SK-N-SH (cell line): Measurements from ENCODE around the gene JMJD7. TPM values are rescaled to one million over a fixed set of nuclear protein-coding genes. Genes with fewer than 3 reads are reported as not detected.

ENCODE experiments used
- CTCF ChIA-PET: fragments of 300-600, 350-600 bp; formaldehyde crosslinking; extraction: SDS; loops from one replicate; lab custom pipeline; 2021; lab: Yijun Ruan, JAX
- POLR2A ChIA-PET: fragments of 350-600 bp; sonication (Branson Sonifier 250); formaldehyde crosslinking; extraction: SDS; loops from one replicate; lab custom pipeline; 2020; ENCODE audit warnings: antibody characterized with exemption, inconsistent platforms; lab: Yijun Ruan, JAX
- DNase-seq: peaks from one replicate; pipeline ENCODE4 v3.0.0; 2012
- H2AFZ ChIP-seq: fragments of 200-600 bp; sonication (generic); 2 replicates; pipeline ENCODE4 v1.8.1; 2016; ENCODE audit warnings: antibody characterized with exemption, mild to moderate bottlenecking, low read depth
- H3F3A ChIP-seq: fragments of 200-600 bp; sonication (generic); replicated peaks from 2 replicates; pipeline ENCODE3; 2016; ENCODE audit warnings: antibody characterized with exemption, mild to moderate bottlenecking; ENCODE audit not compliant: insufficient read depth
- H3K27ac ChIP-seq, 2 experiments: fragments of 200-500 bp in 1 of 2; fragments of 200-600 bp in 1 of 2; sonication (Bioruptor generic) in 1 of 2; sonication (generic), shearing (Covaris generic) in 1 of 2; 2 replicates each; pipeline versions ENCODE4 v1.5.1 to v1.6.1; 2014 to 2016; ENCODE audit warnings: low read depth in 2 of 2, inconsistent platforms in 1 of 2, low read length in 1 of 2, mild to moderate bottlenecking in 1 of 2, mixed read lengths in 1 of 2
- H3K27me3 ChIP-seq: fragments of 200-600 bp; sonication (generic), shearing (Covaris generic); 2 replicates; pipeline ENCODE4 v1.6.1; 2016; ENCODE audit warnings: mixed run types; ENCODE audit not compliant: insufficient read depth
- H3K36me3 ChIP-seq, 2 experiments: fragments of 200-500 bp in 1 of 2; fragments of 200-600 bp in 1 of 2; sonication (Bioruptor generic) in 1 of 2; sonication (generic) in 1 of 2; replicated peaks in 1 of 2; 2 replicates each; pipeline versions ENCODE3 to v1.5.1; 2014 to 2016; ENCODE audit warnings: low read length in 1 of 2, mild to moderate bottlenecking in 1 of 2; ENCODE audit not compliant: insufficient read depth in 2 of 2, control insufficient read depth in 1 of 2
- H3K4me1 ChIP-seq, 2 experiments: fragments of 200-500 bp in 1 of 2; fragments of 200-600 bp in 1 of 2; sonication (Bioruptor generic) in 1 of 2; sonication (generic), shearing (Covaris generic) in 1 of 2; 2 replicates each; pipeline versions ENCODE4 v1.5.1 to v1.6.1; 2014 to 2016; ENCODE audit warnings: low read depth in 1 of 2, low read length in 1 of 2, mixed run types in 1 of 2; ENCODE audit not compliant: insufficient read depth in 2 of 2, control insufficient read depth in 1 of 2
- H3K4me2 ChIP-seq: fragments of 200-600 bp; sonication (generic), shearing (Covaris generic); 2 replicates; pipeline ENCODE4 v1.6.1; 2017; ENCODE audit warnings: mixed run types
- H3K4me3 ChIP-seq, 2 experiments: fragments of 200-500 bp in 1 of 2; fragments of 200-600 bp in 1 of 2; sonication (Bioruptor generic) in 1 of 2; sonication (generic), shearing (Covaris generic) in 1 of 2; 2 replicates each; pipeline versions ENCODE4 v1.5.1 to v1.8.1; 2014 to 2016; ENCODE audit warnings: low read depth in 2 of 2, inconsistent platforms in 1 of 2, low read length in 1 of 2, mild to moderate bottlenecking in 1 of 2, mixed read lengths in 1 of 2, moderate library complexity in 1 of 2
- H3K79me2 ChIP-seq: fragments of 200-600 bp; sonication (generic); 2 replicates; pipeline ENCODE4 v1.8.1; 2017; ENCODE audit warnings: mild to moderate bottlenecking; ENCODE audit not compliant: insufficient read depth
- H3K9ac ChIP-seq: fragments of 200-600 bp; sonication (generic); 2 replicates; pipeline ENCODE4 v1.6.1; 2017; ENCODE audit warnings: mixed run types
- H3K9me2 ChIP-seq: fragments of 200-600 bp; sonication (generic); 2 replicates; pipeline ENCODE4 v1.6.1; 2017; ENCODE audit warnings: mixed run types
- H3K9me3 ChIP-seq: fragments of 200-600 bp; sonication (generic); 2 replicates; pipeline ENCODE4 v1.6.1; 2017; ENCODE audit warnings: mixed run types, mild to moderate bottlenecking, moderate library complexity
- H4K20me1 ChIP-seq: fragments of 200-600 bp; sonication (generic); 2 replicates; pipeline ENCODE4 v1.6.1; 2017; ENCODE audit warnings: mild to moderate bottlenecking, mixed run types; ENCODE audit not compliant: insufficient read depth
- EP300 ChIP-seq, 2 experiments: IDR thresholded peaks; 2 replicates each; pipeline versions ENCODE4 v1.4.0 to v1.6.1; 2012; ENCODE audit warnings: borderline replicate concordance in 1 of 2, low read depth in 1 of 2, low read length in 1 of 2
- EZH2phosphoT487 ChIP-seq: fragments of 200-600 bp; sonication (generic); IDR thresholded peaks from 2 replicates; pipeline ENCODE4 v1.6.1; 2017; ENCODE audit warnings: low read depth, mixed run types, mild to moderate bottlenecking, antibody characterized with exemption, moderate library complexity, borderline replicate concordance
- FOSL2 ChIP-seq: IDR thresholded peaks from 2 replicates; pipeline ENCODE4 v1.4.0; 2012; ENCODE audit warnings: low read depth, mild to moderate bottlenecking, moderate library complexity, borderline replicate concordance
- FOXM1 ChIP-seq: IDR thresholded peaks from 2 replicates; pipeline ENCODE4 v1.4.0; 2012; ENCODE audit warnings: low read depth, mild to moderate bottlenecking
- GATA2 ChIP-seq: sonication (generic); formaldehyde crosslinking; IDR thresholded peaks from 2 replicates; pipeline ENCODE4 v1.5.0; 2020; ENCODE audit warnings: mild to moderate bottlenecking, missing genetic modification reagents
- JUND ChIP-seq: IDR thresholded peaks from 2 replicates; pipeline ENCODE4 v1.4.0; 2012
- MEF2A ChIP-seq: IDR thresholded peaks from 2 replicates; pipeline ENCODE4 v1.4.0; 2012; ENCODE audit warnings: low read depth, borderline replicate concordance
- MXI1 ChIP-seq: IDR thresholded peaks from 2 replicates; pipeline ENCODE4 v1.6.1; 2012; ENCODE audit warnings: mild to moderate bottlenecking, low read depth, low read length, improper control_type of control experiment
- NFIC ChIP-seq: IDR thresholded peaks from 2 replicates; pipeline ENCODE4 v1.4.0; 2012; ENCODE audit warnings: borderline replicate concordance
- RFX5 ChIP-seq: IDR thresholded peaks from 2 replicates; pipeline ENCODE4 v1.6.1; 2012; ENCODE audit warnings: mild to moderate bottlenecking, improper control_type of control experiment, low read length
- RXRA ChIP-seq: IDR thresholded peaks from 2 replicates; pipeline ENCODE4 v1.4.0; 2012; ENCODE audit warnings: low read depth, mild to moderate bottlenecking, borderline replicate concordance
- SIN3A ChIP-seq: IDR thresholded peaks from 2 replicates; pipeline ENCODE4 v1.6.1; 2012; ENCODE audit warnings: low read depth, mild to moderate bottlenecking, low read length, moderate library complexity, borderline replicate concordance
- SMC3 ChIP-seq: IDR thresholded peaks from 2 replicates; pipeline ENCODE4 v1.6.1; 2012; ENCODE audit warnings: low read depth, low read length, improper control_type of control experiment
- TCF12 ChIP-seq: IDR thresholded peaks from 2 replicates; pipeline ENCODE4 v1.4.0; 2012
- TEAD4 ChIP-seq: IDR thresholded peaks from 2 replicates; pipeline ENCODE4 v1.4.0; 2012; ENCODE audit warnings: mild to moderate bottlenecking, borderline replicate concordance; ENCODE audit not compliant: insufficient read depth
- WGBS: methylation state at CpG from one replicate; pipeline ENCODE4 v1.1.6; 2017; ENCODE audit warnings: low lambda C conversion rate; 5-methylcytosine and 5-hydroxymethylcytosine counted together
- polyA plus RNA-seq, 3 experiments: library from polyadenylated mRNA; depleted of rRNA; stranded (reverse); fragments of >200 nt; gene quantifications; 2 replicates each; pipeline ENCODE4 v1.2.3, GENCODE V29; 2012
- TF ChIP-seq, protein P1 (sequence below): fragments of 200-600 bp; sonication (generic); IDR thresholded peaks from 2 replicates; pipeline ENCODE4 v1.6.1; 2017; ENCODE audit warnings: antibody characterized with exemption, mild to moderate bottlenecking, moderate library complexity
- TF ChIP-seq, protein P2 (sequence below): IDR thresholded peaks from 2 replicates; pipeline ENCODE4 v1.4.0; 2012; ENCODE audit warnings: low read depth, borderline replicate concordance
- TF ChIP-seq, protein P3 (sequence below): IDR thresholded peaks from 2 replicates; pipeline ENCODE4 v1.4.0; 2012; ENCODE audit warnings: low read depth
- TF ChIP-seq, protein P4 (sequence below): IDR thresholded peaks from 2 replicates; pipeline ENCODE4 v1.6.1; 2012; ENCODE audit warnings: mild to moderate bottlenecking, low read depth, low read length, moderate library complexity
- TF ChIP-seq, protein P5 (sequence below): fragments of 150-350 bp; IDR thresholded peaks from 2 replicates; pipeline ENCODE4 v1.6.1; 2016; ENCODE audit warnings: mild to moderate bottlenecking, low read depth, low read length

Gene JMJD7
- polyA plus RNA-seq, 1 of the 3 experiments (the other 2 are of a cell fraction), result 6.5 TPM

DNA sequence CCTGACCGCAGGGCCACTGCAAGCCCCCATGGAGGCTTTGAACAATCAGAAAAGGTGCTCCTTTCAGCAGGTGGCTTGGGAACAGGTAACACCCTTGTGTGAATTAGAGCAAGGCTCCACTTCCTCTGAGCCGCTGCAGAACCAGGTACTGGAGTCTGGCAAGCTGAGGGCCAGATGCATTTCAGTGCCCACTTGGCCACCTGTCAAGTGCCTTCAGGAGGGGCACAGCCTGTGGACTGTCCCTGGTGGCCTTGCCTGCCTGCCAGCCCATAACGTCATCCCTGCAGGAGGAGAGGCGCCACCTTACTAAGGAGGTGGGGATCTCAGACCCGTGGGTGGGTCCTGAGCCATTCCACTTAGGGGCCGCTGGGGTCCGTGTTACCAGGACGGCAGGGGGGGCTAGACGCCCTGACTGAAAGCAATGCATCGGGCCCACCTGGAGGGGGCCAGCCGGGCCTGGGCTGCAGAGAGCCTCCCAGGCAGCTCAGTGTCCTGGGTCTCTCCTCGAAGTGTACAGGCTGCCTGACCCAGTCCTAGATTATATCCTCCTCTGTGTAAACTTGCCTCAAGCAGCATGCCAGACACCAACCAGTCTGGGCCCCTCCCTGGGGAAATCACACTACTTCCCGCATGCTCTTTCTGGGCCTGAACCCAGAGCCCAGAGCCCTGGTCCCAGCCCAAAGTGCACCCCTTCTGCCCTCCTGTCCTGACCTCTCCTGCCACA, 49.9 kb downstream of the JMJD7 start (continued):
- no peak for TF ChIP-seq EZH2phosphoT487
- TF ChIP-seq TEAD4, result no peak
- TF ChIP-seq, all 33 proteins: peak for 0

DNA sequence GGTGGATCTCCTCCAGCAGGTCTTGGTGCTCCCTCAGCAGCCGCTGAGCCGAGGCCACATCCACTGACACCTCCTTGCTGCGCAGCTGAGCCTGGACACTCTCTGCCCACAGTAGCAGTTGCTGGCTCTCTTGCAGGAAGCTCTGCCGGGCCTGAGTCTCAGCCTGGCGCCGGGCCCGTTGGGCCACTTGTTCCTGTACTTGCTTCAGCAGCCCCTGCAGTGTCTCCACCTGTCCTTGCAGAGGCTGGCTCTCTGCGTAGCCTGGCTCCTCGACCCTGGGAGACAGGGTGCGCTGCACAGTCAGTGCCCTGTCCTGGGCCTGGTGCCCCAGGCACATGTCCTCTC, 50.4 kb downstream of the JMJD7 start:
- H3K4me1 ChIP-seq, result peaks cover 0 to 27% of the 10 kb centered on the region in 2 experiments; a peak in 1 of 4 replicates
- no peaks in the 10 kb centered on the region for H3F3A ChIP-seq
- H3K9me2 ChIP-seq, result no peaks in the 10 kb centered on the region
- no peak overlapping the region for H3K27ac ChIP-seq
- no peaks in the 10 kb centered on the region for H4K20me1 ChIP-seq
- TF ChIP-seq TEAD4, result no peak
- TF ChIP-seq, protein P1, sequence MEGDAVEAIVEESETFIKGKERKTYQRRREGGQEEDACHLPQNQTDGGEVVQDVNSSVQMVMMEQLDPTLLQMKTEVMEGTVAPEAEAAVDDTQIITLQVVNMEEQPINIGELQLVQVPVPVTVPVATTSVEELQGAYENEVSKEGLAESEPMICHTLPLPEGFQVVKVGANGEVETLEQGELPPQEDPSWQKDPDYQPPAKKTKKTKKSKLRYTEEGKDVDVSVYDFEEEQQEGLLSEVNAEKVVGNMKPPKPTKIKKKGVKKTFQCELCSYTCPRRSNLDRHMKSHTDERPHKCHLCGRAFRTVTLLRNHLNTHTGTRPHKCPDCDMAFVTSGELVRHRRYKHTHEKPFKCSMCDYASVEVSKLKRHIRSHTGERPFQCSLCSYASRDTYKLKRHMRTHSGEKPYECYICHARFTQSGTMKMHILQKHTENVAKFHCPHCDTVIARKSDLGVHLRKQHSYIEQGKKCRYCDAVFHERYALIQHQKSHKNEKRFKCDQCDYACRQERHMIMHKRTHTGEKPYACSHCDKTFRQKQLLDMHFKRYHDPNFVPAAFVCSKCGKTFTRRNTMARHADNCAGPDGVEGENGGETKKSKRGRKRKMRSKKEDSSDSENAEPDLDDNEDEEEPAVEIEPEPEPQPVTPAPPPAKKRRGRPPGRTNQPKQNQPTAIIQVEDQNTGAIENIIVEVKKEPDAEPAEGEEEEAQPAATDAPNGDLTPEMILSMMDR, result no peak
- TF ChIP-seq GATA2 (CRISPR knock-in tag), result no peak
- TF ChIP-seq MXI1, result no peak
- TF ChIP-seq NFIC, result no peak
- no peak for TF ChIP-seq FOSL2
- no peak for TF ChIP-seq SMC3
- TF ChIP-seq, protein P2, sequence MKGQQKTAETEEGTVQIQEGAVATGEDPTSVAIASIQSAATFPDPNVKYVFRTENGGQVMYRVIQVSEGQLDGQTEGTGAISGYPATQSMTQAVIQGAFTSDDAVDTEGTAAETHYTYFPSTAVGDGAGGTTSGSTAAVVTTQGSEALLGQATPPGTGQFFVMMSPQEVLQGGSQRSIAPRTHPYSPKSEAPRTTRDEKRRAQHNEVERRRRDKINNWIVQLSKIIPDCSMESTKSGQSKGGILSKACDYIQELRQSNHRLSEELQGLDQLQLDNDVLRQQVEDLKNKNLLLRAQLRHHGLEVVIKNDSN, result no peak
- TF ChIP-seq TCF12, result no peak
- TF ChIP-seq, protein P3, sequence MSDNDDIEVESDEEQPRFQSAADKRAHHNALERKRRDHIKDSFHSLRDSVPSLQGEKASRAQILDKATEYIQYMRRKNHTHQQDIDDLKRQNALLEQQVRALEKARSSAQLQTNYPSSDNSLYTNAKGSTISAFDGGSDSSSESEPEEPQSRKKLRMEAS, result no peak
- no peak for TF ChIP-seq JUND
- TF ChIP-seq, protein P4, sequence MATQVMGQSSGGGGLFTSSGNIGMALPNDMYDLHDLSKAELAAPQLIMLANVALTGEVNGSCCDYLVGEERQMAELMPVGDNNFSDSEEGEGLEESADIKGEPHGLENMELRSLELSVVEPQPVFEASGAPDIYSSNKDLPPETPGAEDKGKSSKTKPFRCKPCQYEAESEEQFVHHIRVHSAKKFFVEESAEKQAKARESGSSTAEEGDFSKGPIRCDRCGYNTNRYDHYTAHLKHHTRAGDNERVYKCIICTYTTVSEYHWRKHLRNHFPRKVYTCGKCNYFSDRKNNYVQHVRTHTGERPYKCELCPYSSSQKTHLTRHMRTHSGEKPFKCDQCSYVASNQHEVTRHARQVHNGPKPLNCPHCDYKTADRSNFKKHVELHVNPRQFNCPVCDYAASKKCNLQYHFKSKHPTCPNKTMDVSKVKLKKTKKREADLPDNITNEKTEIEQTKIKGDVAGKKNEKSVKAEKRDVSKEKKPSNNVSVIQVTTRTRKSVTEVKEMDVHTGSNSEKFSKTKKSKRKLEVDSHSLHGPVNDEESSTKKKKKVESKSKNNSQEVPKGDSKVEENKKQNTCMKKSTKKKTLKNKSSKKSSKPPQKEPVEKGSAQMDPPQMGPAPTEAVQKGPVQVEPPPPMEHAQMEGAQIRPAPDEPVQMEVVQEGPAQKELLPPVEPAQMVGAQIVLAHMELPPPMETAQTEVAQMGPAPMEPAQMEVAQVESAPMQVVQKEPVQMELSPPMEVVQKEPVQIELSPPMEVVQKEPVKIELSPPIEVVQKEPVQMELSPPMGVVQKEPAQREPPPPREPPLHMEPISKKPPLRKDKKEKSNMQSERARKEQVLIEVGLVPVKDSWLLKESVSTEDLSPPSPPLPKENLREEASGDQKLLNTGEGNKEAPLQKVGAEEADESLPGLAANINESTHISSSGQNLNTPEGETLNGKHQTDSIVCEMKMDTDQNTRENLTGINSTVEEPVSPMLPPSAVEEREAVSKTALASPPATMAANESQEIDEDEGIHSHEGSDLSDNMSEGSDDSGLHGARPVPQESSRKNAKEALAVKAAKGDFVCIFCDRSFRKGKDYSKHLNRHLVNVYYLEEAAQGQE, result no peak
- TF ChIP-seq SIN3A, result no peak
- no peak for TF ChIP-seq EP300 (IDR thresholded peaks at IDR 0.05; ENCODE audit: borderline replicate concordance in 1 of 2, low read depth in 1 of 2, low read length in 1 of 2)
- TF ChIP-seq FOXM1, result no peak
- TF ChIP-seq EZH2phosphoT487, result no peak
- TF ChIP-seq RXRA, result no peak
- TF ChIP-seq MEF2A, result no peak
- TF ChIP-seq, protein P5, sequence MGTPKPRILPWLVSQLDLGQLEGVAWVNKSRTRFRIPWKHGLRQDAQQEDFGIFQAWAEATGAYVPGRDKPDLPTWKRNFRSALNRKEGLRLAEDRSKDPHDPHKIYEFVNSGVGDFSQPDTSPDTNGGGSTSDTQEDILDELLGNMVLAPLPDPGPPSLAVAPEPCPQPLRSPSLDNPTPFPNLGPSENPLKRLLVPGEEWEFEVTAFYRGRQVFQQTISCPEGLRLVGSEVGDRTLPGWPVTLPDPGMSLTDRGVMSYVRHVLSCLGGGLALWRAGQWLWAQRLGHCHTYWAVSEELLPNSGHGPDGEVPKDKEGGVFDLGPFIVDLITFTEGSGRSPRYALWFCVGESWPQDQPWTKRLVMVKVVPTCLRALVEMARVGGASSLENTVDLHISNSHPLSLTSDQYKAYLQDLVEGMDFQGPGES, result no peak
- TF ChIP-seq RFX5, result no peak
- H3K4me3 ChIP-seq, result no peak overlapping the region
- H3K79me2 ChIP-seq, result no peaks in the 10 kb centered on the region
- no peak for DNase-seq
- no peaks in the 10 kb centered on the region for H3K9me3 ChIP-seq
- 73% methylated on average over 6 of the region's 10 CpGs for WGBS
- no peak overlapping the region for H2AFZ ChIP-seq
- no peak overlapping the region for H3K4me2 ChIP-seq
- ChIA-PET CTCF (interaction anchor here (1.1 to 1.7 kb wide), 2 partner anchors 20 to 66 kb away, joined by 3 to 4 read pairs; no protein-coding TSS in a partner anchor), POLR2A (no interaction called here)
- no peaks in the 10 kb centered on the region for H3K27me3 ChIP-seq
- no peaks in the 10 kb centered on the region for H3K36me3 ChIP-seq
- H3K9ac ChIP-seq, result no peak overlapping the region
